Tibial nerve (tissue), 4 donors: ENCODE results near the gene TRMT112. TPM values are rescaled to one million over a fixed set of nuclear protein-coding genes. Genes with fewer than 3 reads are reported as not detected.
A peak's percentile ranks its signal among the peaks of the same experiment; 100 is the strongest.

ENCODE experiments used
- DNase-seq, 2 donors: peaks; one replicate each; pipeline ENCODE4 v3.0.0-alpha.2; 2019; ENCODE audit warnings: low spot score in 2 of 2
- H3K27ac ChIP-seq, 4 donors: fragments of 200-600 bp; sonication (generic) in 3 of 4; one replicate each; pipeline ENCODE4 v1.5.1; 2017 to 2019; ENCODE audit warnings: mild to moderate bottlenecking in 1 of 4
- H3K27me3 ChIP-seq, 2 donors: fragments of 200-600 bp; sonication (generic) in 1 of 2; one replicate each; pipeline versions ENCODE4 v1.5.1 to v1.6.0; 2017 to 2019
- H3K36me3 ChIP-seq, 3 donors: fragments of 200-600 bp; sonication (generic); one replicate each; pipeline ENCODE4 v1.5.1; 2018 to 2019
- H3K4me1 ChIP-seq, 4 donors: fragments of 200-600 bp; sonication (generic) in 3 of 4; one replicate each; pipeline ENCODE4 v1.5.1; 2017 to 2019
- H3K4me3 ChIP-seq, 4 donors: fragments of 200-600 bp; sonication (generic) in 3 of 4; one replicate each; pipeline ENCODE4 v1.5.1; 2017 to 2019; ENCODE audit warnings: mild to moderate bottlenecking in 1 of 4, moderate library complexity in 1 of 4
- H3K9me3 ChIP-seq, 4 donors: fragments of 200-600 bp; sonication (generic) in 3 of 4; one replicate each; pipeline ENCODE4 v1.5.1; 2017 to 2019
- CTCF ChIP-seq, 5 experiments: fragments of 200-600 bp in 3 of 5; fragments of 450-650 bp in 2 of 5; sonication (generic) in 3 of 5; IDR thresholded peaks; one replicate each; pipeline ENCODE4 v1.5.1; 2016 to 2019; ENCODE audit warnings: antibody characterized with exemption in 5 of 5, mild to moderate bottlenecking in 3 of 5, moderate library complexity in 2 of 5
- EP300 ChIP-seq, 2 donors: sonication (generic); formaldehyde crosslinking; IDR thresholded peaks; one replicate each; pipeline ENCODE4 v1.6.1; 2017; ENCODE audit warnings: antibody characterized with exemption in 2 of 2, mild to moderate bottlenecking in 1 of 2
- POLR2A ChIP-seq, 2 donors: fragments of 450-650 bp; IDR thresholded peaks; one replicate each; pipeline ENCODE4 v1.6.1; 2017; ENCODE audit warnings: antibody characterized with exemption in 2 of 2, mild to moderate bottlenecking in 2 of 2, moderate library complexity in 2 of 2
- WGBS, 2 donors: methylation state at CpG; one replicate each; pipeline ENCODE4 v1.1.5; 2018; 5-methylcytosine and 5-hydroxymethylcytosine counted together
- total RNA-seq, 4 donors: library from RNA; depleted of rRNA; stranded (reverse); fragments of >200 nt; gene quantifications; one replicate each; pipeline ENCODE4 v1.1.0, GENCODE V29; 2016

The TRMT112 gene
- total RNA-seq, 4 donors from 2014 or later: 290 to 381 (median 327) TPM

GRCh38 chr11:64344787-64345186, 27.4 kb upstream of the TRMT112 start:
- no peak overlapping the region for H3K4me3 ChIP-seq
- no peaks in the 10 kb centered on the region for H3K36me3 ChIP-seq
- no peaks in the 10 kb centered on the region for H3K9me3 ChIP-seq
- no peaks in the 10 kb centered on the region for H3K27me3 ChIP-seq
- no peak for DNase-seq
- peaks cover 0 to 30% (median 6%) of the 10 kb centered on the region in 4 donors for H3K4me1 ChIP-seq
- TF ChIP-seq EP300 (IDR thresholded peaks at IDR 0.05) (no peak), POLR2A (IDR thresholded peaks at IDR 0.05) (no peak), CTCF (IDR thresholded peaks at IDR 0.05) (no peak)
- 88 to 94% methylated on average over 28 of the region's 28 CpGs for whole genome bisulfite sequencing, 2 donors
- no peak overlapping the region for H3K27ac ChIP-seq

- H3K27ac ChIP-seq: no peak overlapping the region
- no peaks in the 10 kb centered on the region for H3K36me3 ChIP-seq
- H3K4me3 ChIP-seq: no peak overlapping the region
- WGBS, 2 donors: 78 to 87% methylated on average over 14 to 16 of the region's 18 CpGs
- DNase-seq: no peak
- no peaks in the 10 kb centered on the region for H3K9me3 ChIP-seq
- TF ChIP-seq CTCF (IDR thresholded peaks at IDR 0.05): peak in 1 of 5 experiments; percentile 7
- TF ChIP-seq POLR2A (IDR thresholded peaks at IDR 0.05): no peak
- no peak for TF ChIP-seq EP300 (IDR thresholded peaks at IDR 0.05)
- H3K27me3 ChIP-seq: no peaks in the 10 kb centered on the region
- H3K4me1 ChIP-seq: peaks cover 0 to 30% (median 9%) of the 10 kb centered on the region in 4 donors
These were observed 26.6 kb upstream of the TRMT112 start for GRCh38 chr11:64343767-64344559.

- WGBS, 2 donors: 57 to 58% methylated on average over 22 to 27 of the region's 29 CpGs
- Histone ChIP-seq H3K27ac (peak overlapping the region in 1 of 4 donors; percentile 66), H3K36me3 (no peaks in the 10 kb centered on the region), H3K4me3 (peak overlapping the region in 3 of 4 donors; percentile 2 to 46 (median 34)), H3K9me3 (no peaks in the 10 kb centered on the region), H3K27me3 (no peaks in the 10 kb centered on the region), H3K4me1 (peaks cover 0 to 30% (median 9%) of the 10 kb centered on the region in 4 donors)
- TF ChIP-seq POLR2A (IDR thresholded peaks at IDR 0.05): no peak
- no peak for TF ChIP-seq CTCF (IDR thresholded peaks at IDR 0.05)
- no peak for TF ChIP-seq EP300 (IDR thresholded peaks at IDR 0.05)
- no peak for DNase-seq
These were observed 25.7 kb upstream of the TRMT112 start for GRCh38 chr11:64342869-64343745.

- Histone ChIP-seq H3K36me3 (no peaks in the 10 kb centered on the region), H3K27ac (peak overlapping the region in 2 of 4 donors; percentile 66 to 75), H3K4me3 (peak overlapping the region in 3 of 4 donors; percentile 2 to 46 (median 34)), H3K9me3 (no peaks in the 10 kb centered on the region), H3K4me1 (peaks cover 0 to 30% (median 9%) of the 10 kb centered on the region in 4 donors), H3K27me3 (no peaks in the 10 kb centered on the region)
- WGBS, 2 donors: 23 to 32% methylated on average over 25 to 49 of the region's 55 CpGs
- peak; percentile 41 to 71 (median 51) for TF ChIP-seq CTCF (IDR thresholded peaks at IDR 0.05)
- TF ChIP-seq EP300 (IDR thresholded peaks at IDR 0.05): peak in 1 of 2 donors; percentile 48
- TF ChIP-seq POLR2A (IDR thresholded peaks at IDR 0.05): peak in 1 of 2 donors; percentile 40
- DNase-seq: peak; percentile 72
These were observed 24.8 kb upstream of the TRMT112 start for GRCh38 chr11:64341851-64342791.
